HG02852 (cell line): ENCODE measurements around the gene CTDP1.

Experiments used
- ATAC-seq: cut with Tn5 transposase; IDR thresholded peaks from one replicate; pipeline ENCODE4 v1.9.1; 2021; ENCODE audit warnings: mild to moderate bottlenecking, moderate library complexity; ENCODE audit not compliant: unreplicated experiment

Gene CTDP1

GRCh38 chr18:79679552-79680099, at the start of gene CTDP1:
CTDP1 (plus strand) TSS chr18:79679803; CDS start chr18:79679948, 145 bp downstream.
- peak; percentile 62 for ATAC-seq

- ATAC-seq, result no peak
Observed at GRCh38 chr18:79630281-79631095, 49.1 kb upstream of the CTDP1 start.

- ATAC-seq, result no peak
Observed at GRCh38 chr18:79631096-79631507, 48.5 kb upstream of the CTDP1 start.

- ATAC-seq, result no peak
Observed at GRCh38 chr18:79631761-79632446, 47.7 kb upstream of the CTDP1 start.

GRCh38 chr18:79632765-79633164, 46.8 kb upstream of the CTDP1 start:
- ATAC-seq, result no peak

GRCh38 chr18:79634186-79634585, 45.4 kb upstream of the CTDP1 start:
- no peak for ATAC-seq

- no peak for ATAC-seq
Observed at GRCh38 chr18:79634593-79635426, 44.8 kb upstream of the CTDP1 start.

GRCh38 chr18:79635427-79635726, 44.2 kb upstream of the CTDP1 start:
- ATAC-seq, result no peak

GRCh38 chr18:79637181-79637920, 42.3 kb upstream of the CTDP1 start:
- no peak for ATAC-seq

- no peak for ATAC-seq
Observed at GRCh38 chr18:79637921-79638909, 41.4 kb upstream of the CTDP1 start.

GRCh38 chr18:79639072-79639829, 40.4 kb upstream of the CTDP1 start:
- ATAC-seq, result no peak

- no peak for ATAC-seq
Observed at GRCh38 chr18:79640064-79640672, 39.4 kb upstream of the CTDP1 start.

- no peak for ATAC-seq
Observed at GRCh38 chr18:79640875-79641274, 38.7 kb upstream of the CTDP1 start.

- ATAC-seq, result no peak
Observed at GRCh38 chr18:79641722-79642497, 37.7 kb upstream of the CTDP1 start.

- ATAC-seq, result no peak
Observed at GRCh38 chr18:79642626-79643025, 37.0 kb upstream of the CTDP1 start.

- no peak for ATAC-seq
Observed at GRCh38 chr18:79643054-79643984, 36.3 kb upstream of the CTDP1 start.
